Stimulated activated CD4-positive, alpha-beta T cell treated with anti-CD3 and anti-CD28 coated beads, Interleukin-15, amount 100 ng/mL, for 48 hours (primary cell): ENCODE results near the gene MAN1C1.
"Not testable (repeated sequence)": the region's sequence is repeated elsewhere in the genome, so short reads cannot be mapped to it uniquely, and the experiment has no call there.

Experiments used
- DNase-seq, 2 donors: peaks; one replicate each; pipeline ENCODE4 v3.0.0-alpha.2; 2020; ENCODE audit warnings: low read depth in 2 of 2

The MAN1C1 gene

DNA sequence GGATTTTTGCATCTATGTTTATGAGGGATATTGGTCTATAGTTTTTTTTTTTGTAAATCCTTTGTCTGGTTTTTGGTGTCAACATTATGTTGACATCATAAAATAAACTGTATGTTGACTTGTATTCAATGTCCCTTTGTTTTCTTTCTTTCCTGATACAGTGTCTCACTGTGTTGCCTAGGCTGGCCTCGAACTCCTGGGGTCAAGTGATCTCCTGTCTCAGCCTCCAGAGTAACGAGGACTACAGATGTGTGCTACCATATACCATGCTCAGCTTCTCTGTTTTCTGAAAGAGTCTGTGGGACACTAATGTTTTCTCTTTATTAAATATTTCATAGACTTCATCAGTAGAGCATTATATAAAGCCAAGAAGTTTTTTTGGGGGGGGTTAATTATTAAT lies 18.3 kb downstream of the MAN1C1 start:
- no peak for DNase-seq

DNA sequence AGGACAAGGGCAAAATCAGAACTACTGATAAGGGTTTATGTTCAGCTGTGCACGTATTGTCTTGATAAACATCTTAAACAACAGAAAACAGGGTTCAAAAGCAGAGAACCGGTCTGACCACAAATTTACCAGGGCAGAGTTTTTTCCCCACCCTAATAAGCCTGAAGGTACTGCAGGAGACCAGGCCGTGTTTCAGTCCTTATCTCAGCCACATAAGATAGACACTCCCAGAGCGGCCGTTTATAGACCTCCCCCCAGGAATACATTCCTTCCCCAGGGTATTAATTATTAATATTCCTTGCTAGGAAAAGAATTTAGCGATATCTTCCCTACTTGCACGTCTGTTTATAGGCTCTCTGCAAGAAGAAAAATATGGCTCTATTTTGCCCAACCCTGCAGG lies 19.6 kb downstream of the MAN1C1 start:
- not testable (repeated sequence) for DNase-seq

DNA sequence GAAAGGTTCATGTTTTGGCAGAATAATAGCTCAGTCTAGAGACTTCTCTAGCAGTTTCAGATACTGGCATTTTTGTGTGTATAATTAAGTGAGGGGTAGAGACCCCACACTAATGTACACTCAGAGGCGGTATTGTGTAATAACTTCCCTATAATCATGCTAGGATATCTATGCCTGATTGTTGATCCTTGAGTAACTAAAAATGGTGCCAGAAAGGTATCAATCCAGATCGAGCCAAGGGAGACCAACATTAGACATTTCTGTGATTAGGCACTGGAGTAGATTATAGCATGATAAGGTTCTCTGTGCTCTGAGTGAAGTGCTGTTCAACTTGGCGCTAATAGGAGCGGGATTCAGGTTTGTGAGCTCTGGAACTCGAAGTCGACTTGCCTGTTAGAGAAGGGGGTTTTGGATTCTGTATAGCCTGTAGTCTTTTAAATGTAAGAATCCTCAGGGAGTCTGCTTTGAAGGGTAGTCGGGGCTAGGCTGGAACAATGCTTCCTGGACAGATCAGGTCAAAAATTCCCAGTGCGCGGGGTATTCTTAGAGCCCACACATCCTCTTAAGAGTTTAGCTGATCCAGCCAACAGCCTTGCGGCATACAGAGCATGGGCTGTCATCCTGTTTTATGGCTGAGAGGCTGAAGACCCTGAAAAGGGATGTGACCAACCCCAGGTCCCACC lies 24.2 kb downstream of the MAN1C1 start:
- no peak for DNase-seq

DNA sequence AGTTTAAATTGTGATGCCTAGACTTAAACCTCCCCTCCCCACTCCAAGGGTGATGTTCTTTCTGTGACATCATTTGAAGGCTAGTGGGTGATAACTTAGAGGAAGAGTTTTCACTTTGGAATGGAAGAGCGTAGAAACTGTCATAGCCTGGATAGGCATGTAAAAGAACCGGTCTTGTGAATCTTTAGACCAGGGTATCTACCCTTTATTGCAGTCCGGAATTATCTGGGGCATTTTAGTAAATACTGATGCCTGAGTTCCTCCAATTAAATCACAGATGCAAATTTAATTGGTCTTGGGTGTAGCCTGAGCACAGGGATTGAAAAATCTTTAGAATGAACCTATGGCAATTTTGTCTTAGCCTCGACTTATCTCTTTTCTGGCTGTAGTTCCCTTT lies 24.7 kb downstream of the MAN1C1 start:
- DNase-seq, result no peak

DNA sequence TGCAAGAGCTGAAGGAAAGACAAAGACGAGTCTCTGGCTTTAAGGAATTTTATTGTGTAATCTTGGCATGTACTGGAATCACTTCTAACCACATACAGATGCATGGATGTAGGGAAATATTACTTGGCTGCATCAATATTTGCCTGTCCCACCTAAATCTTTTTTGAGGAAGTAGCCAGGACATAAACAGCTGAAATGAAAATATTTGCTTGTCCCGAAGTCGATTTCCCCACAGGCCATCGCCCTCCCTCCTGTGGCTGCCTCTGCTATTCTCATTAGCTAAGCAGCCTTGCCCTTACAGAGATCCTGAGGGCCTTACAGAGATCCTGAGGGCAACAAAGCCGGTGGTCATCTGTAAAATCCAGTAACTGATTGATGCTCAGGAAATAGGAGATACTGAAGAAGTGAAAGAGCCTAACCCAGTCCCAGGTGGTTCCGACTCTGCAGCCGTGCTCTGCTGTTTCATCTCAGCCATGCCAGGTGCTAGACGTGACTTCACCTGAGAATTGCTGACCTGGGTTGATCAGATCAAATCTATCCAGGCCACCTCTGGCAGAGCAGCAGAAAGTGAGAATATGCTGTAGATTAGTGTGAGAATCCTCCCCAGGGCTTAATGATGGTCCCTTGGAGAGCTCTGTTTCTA lies 25.5 kb downstream of the MAN1C1 start:
- DNase-seq, result no peak

DNA sequence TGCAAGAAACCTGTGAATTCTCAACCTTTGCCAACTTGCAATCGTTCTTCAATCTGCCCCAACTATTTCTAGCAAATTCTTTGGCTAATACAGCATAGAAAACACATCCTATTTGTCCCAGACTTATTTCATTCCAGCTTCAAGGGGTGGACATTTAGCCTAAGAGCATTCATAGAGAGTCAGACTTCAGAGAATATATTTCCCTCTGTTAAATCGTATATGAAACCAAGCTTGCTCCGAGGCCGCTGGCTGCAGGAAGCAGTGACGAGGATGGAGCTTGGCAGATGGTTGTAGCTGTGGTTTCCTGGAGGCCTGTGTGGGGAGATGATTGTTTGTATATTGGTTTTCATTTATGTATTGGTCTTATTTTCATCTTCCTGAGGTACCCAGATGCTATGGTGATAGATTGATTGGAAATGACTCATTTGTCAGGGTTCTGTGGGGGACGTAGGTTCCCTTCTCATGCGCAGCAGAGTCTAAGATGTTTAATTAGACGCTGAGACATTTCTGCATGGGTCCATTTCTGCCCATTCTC lies 26.1 kb downstream of the MAN1C1 start:
- peak; percentile 59 for DNase-seq

DNA sequence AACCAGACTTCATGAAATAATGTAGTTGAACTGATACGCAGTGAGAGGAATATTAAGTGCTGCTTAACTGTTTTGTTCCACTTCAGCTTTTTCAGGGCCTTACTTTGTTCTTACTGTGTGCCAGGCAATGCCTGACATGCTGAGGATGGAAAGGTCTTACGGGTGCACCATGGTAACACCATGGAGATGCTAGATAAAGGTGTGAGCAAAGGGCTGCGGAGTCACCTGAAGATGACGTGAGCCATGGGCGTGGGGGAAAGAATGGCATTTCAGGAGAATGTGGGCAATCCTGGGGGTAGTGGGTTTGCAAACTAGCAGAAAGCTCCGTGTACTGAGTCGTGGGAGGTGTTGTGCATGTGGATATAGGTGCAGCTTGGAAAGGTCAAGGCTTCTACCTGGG lies 27.3 kb downstream of the MAN1C1 start:
- DNase-seq, result no peak

DNA sequence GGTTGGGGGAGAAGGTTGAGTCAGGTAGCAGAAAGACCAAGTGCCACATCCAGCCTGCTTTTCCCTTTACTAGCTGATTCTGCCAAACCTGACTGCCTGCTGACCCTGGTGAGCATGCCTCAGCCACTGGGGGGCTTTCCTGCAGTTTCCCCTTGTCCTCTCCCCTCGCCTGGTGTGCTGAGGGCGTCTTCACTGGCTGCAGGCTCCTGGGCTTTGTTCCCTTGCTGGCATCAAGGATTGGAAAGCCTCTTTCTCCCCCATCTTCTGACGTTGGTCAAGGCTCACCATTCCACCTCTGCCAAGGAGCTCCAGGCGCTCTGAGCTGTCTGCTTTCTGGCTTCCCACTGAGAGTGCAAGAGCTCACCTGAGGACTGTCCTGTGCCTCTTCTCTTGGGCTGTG lies 28.4 kb downstream of the MAN1C1 start:
- no peak for DNase-seq

DNA sequence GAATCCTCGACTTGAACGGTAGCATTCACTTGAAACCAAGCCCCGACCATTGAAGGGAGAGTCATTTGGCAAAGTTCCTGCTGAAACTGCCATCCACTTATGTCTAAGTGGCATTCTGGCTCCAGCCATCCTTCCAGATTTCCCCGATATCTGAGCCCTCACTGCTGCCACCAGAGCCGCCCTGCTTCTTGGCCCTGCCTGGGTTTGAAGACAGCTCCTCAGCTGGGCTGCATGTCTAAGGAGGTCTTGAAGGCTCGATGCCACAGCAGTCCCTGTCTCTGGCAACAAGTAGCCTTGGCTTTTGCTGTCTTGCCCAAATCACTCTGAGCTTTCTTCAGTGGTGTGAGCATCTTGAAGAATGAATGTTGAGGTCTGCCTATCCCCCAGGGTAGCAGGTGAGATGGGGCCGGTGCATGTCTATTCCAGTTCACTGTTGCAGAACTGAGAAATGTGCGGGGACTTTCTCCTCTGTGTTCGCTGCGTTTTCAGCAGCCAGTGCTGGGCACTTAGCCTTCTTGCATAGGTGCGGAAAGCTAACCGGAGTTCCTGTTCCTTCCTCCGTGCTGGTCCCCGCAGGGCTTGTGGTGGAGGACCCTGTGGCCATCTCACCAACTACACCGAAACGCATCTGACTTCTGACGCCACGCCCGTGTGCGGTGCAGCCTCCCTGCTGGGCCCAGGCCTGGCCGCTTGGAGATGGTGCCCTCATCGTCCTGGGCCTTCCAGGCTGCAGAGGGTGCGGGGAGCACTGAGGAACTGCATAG lies 29.2 kb downstream of the MAN1C1 start:
- DNase-seq, result no peak

DNA sequence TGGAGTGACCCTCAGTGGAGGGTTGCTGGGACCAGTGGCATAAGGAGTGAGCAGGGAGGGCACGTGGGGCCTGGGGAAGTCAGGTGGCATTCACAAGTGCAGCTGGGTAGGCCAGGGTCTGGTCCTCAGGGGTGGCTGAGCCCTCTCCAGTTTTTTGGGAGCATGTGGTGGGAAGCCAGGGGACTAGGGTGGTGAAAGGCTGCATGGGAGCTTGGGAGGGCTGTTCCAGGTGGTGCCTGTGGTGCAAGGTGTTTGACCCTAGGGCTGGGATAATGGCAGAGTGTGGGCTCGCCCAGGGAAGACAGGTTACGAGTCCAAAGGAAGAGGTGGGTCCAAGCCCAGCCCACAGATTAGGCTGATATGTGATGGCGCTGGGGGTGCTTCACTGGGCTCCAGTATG lies 30.5 kb downstream of the MAN1C1 start:
- no peak for DNase-seq

DNA sequence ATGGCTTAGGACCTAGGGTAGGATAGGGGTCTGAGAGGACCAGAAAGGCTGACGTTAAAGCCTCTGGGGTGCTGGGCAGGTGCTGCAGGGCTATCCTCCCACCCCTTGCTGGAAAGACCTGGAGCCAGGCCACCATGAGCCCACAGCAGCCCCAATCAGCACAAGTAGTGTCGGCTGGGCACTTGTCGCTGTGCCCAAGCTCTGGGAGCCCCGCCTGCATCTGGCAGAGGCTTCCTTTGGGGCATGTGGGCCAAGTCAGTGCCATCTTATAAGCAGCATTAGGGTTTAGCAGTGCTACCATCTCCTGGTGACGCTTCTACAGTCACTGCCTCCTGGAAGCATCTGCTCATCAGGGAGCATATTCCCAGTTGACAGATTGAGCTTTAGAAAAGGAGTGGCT lies 31.3 kb downstream of the MAN1C1 start:
- DNase-seq, result no peak

DNA sequence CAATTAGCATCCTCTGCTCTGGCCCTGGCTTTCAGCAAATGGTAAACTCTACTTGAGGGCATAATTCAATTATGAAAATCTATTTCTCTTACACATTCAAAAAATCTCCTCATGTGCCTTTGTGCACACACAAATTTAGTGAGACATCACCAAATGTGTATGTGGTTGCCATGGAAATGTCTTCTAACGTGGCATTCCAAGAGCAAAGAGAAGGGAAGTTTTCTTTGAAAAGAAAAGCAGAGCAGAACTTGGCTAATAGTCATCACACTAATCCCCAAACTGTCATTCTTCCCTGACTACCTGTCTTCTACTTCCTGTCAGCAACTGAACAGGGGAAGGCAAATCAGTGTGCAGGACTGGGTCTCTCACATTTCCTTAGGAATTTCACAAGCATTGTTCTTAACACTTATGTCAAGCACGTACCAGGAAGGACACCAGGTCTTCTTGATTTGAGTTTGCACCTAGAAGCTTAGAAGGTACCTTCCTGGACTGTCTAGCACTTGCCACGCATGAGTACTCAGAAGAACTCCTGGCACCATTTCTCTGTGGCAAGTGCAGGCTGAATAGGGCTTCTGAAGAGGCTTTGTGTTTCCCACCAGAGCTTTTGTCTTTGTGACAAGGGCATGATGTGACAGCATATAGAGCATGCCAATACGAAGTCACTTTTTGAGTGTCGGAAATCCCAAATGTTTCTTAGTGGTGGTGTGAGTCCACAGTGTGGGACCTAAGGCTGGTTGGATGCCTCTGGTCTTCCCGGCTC lies 32.3 kb downstream of the MAN1C1 start:
- no peak for DNase-seq

DNA sequence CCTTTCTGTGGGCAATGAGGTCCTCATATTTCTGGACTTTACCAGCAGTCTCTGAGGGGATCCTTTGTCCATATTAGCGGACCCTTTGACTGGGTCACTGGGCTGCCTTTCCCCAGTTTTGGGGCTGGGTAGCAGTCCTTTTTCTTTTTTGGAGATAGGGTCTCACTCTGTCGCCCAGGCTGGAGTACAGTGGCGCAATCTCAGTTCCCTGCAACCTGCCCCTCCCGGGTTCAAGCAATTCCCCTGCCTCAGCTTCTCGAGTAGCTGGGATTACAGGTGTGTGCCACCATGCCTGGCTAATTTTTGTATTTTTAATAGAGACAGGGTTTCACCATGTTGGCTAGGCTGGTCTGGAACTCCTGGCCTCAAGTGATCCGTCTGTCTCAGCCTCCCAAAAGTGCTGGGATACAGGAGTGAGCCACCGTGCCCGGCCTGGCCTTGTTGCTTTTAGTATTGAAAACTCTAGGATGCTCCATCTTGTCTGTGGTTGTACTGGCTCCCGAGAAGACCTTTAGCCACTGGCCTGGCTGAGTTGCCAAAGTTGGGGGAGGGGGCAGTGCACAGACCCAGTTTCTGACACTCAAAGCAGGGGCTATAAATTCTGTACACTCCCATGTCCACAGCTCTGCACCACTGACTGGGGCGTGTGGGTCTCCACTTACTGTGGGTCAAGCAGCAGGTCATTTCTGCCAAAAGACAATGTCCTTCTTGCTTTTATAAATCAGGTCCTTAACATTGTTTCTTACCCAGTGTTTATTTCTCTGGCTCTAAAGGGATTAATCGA lies 33.1 kb downstream of the MAN1C1 start:
- no peak for DNase-seq

DNA sequence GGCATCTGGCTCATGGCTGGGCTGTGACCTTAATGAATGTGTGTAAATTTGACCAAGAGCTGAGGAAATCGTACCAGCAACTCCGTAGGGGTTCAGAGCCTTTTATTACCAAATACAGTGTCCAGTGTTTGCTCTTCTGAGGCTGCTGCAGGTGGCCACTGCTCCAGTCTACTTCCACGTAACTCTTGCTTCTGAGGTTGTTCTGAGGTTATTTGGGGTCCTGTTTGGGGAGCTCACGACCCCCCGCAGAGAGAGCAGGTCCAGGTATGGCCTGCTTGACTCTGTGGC lies 33.6 kb downstream of the MAN1C1 start:
- DNase-seq, result no peak

DNA sequence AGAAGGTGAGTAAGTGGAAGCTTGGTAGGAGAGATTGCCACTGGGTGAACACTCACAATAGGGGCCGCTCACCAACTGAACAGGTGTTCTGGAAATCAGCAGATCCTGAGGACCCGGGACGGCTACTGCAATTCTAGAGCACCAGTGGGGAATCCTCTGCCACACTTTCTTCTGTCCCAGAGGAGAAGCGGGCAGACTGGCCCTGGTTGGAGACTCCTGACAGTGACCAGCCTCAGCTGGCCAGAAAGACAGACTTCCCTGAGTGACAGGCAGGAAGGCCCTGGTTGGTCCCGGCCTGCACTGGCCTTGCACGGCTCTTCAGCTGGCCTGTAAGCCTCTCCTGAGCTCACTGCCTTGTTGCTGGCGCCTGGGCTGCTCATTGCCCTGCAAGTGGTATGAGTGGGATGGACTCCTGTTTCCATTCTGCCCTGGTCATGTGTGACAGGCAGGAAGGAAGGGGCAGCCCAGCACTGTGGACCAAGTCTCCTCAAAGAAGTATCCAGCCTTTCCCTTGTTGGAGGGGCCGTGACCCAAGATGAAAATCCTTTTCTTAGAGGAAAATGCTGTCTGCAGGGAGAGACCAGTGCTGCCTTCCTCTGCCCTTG lies 34.5 kb downstream of the MAN1C1 start:
- DNase-seq, result no peak

DNA sequence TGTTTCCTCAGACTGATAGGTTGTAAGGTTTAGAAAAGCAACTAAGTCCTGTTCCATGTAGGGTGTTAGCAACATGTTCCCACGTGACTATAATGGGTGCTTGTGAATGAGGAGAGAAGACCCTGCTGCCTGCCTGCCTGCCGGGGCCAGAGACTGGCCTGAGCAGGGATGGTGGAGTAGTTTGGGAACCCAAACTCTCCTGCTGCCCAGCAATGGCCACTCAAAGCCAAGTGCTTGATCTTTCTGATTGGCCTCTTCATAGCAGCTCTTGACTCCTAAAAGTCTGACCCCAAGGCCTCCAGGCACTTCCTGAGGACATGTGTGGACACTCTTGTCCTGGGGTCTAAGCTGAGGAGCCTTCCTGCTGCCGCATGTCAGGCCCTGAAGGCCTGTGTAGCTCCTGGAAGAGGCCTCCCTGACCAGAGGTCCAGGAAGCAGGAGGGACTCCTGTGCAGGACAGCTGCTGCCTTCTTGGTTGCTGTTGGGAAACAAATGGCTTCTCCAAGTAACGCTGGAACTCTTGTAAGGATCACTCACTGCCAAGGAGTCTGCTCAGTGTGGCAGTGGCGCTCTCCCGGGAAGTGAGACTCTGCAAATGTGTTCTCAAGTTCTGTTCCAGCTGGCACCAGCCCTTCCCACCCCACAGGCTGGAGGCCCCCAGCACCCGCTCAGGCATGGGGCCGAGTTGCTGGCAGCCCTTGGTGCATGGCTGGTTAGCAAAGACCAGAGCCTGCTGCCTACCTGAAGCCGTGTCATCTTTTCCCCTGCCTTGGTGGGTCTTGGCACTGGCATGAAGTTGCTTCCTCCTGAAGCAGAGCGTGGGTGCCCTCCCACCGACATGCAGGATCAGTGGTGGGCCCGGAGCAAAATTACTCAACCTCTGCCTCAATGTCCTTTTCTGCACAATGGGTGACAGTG lies 35.5 kb downstream of the MAN1C1 start:
- no peak for DNase-seq

DNA sequence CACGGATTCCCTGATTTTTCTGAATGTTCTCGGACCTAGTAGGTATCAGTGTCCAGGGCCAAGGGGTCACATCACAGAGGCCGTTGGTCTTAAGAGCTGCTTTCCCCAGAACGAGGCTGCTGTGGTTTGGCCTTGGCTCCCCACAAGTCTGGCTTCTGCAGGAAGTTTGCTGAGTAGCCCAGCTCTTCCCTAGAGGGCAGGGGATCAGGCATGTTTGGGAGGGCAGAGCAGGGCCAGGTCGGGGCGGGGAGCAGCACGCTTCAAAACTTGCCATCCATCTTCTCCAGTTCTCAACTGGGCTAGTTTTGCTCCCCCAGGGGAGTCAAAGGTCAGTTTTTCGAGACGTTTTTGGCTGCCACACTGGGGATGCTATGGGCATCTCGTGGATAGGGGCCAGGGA lies 37.0 kb downstream of the MAN1C1 start:
- DNase-seq, result no peak

DNA sequence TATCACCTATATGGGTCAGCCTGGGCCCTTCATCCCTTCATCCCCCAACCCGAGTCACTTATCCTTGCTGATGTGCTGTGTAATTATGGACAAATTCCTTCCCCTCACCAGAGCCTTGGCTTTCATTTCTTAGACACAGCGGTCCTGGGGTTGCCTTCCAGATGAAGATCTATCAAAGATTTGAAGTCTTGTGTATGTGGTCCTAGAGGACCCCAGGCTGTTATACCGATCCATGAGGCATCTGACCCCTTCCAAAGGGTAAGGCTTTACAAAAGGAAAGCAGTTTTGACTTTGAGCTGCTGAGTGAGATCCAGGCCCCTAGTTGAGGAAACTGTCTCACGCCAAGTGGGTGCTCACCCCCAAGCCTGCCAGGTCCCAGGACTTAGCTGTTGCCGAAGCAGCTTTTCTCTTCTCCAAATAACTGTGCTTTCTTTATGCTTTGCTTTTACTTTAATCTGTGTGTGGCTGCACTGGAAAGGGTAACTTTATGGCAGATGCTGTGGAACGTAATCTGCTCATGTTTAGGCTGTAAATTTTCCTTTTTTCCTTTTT lies 37.6 kb downstream of the MAN1C1 start:
- DNase-seq, result no peak

DNA sequence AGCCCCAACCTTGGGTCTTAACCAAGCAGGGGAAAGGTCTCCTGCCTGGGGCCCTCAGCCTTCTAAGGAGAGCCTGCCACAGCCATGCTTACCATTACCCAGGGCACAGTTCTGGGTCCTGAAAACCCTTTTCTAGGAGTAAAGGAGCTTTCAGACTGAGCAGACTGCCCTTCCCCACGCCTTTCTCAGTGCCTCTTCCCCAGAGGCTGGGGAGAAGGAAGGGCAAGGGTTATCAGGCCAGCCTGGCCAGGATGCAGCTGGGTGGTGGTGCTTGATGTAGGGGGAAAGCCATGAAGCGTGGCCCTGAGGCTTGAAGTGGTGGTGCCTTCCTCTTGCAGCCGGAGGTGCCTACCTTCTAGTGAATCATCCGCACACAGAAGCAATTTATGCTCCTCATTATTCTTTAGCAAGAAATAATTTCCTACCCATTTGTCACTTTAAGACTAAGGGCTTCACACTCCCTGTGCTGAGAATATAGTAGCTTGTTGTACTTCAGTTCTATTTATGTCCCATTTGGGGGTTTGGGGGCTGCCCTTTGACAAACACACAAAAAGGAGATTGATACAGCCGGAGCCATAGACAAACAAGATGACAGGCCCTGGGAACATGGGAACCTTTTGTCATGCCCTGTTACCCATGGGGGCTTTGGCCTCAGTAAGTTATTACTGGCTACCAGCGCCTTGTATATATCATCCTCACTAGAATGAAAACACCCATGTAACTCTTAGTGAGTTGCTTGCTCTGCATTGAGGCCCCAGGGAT lies 40.7 kb downstream of the MAN1C1 start:
- no peak for DNase-seq
